ENCODE measurements around the gene ADAP1.

DNA sequence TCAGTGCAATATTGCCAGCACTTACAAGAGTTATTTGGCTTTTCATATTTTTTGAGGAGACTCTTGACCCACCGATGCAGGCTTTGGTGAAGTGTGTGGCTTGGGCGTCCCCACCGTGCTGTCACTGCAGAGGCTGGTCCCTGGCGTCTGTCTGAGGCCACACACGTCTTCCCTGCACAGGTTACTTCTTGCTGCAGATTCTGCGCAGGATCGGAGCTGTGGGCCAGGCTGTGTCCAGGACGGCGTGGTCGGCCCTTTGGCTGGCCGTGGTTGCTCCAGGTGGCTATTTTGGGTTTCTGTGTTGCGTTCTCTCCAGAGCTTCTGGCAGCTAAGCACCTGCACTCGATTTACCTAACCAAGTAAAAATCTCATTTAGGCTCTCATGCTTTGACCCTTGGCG lies 103.3 kb downstream of the ADAP1 start:
- TF ChIP-seq, protein P1, sequence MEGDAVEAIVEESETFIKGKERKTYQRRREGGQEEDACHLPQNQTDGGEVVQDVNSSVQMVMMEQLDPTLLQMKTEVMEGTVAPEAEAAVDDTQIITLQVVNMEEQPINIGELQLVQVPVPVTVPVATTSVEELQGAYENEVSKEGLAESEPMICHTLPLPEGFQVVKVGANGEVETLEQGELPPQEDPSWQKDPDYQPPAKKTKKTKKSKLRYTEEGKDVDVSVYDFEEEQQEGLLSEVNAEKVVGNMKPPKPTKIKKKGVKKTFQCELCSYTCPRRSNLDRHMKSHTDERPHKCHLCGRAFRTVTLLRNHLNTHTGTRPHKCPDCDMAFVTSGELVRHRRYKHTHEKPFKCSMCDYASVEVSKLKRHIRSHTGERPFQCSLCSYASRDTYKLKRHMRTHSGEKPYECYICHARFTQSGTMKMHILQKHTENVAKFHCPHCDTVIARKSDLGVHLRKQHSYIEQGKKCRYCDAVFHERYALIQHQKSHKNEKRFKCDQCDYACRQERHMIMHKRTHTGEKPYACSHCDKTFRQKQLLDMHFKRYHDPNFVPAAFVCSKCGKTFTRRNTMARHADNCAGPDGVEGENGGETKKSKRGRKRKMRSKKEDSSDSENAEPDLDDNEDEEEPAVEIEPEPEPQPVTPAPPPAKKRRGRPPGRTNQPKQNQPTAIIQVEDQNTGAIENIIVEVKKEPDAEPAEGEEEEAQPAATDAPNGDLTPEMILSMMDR (tag by site-specific recombination; IDR thresholded peaks at IDR 0.05): no peak
- no peak for TF ChIP-seq ZBTB48 (tag by site-specific recombination; IDR thresholded peaks at IDR 0.05)
- TF ChIP-seq ZBTB17 (tag by site-specific recombination; IDR thresholded peaks at IDR 0.05): no peak
- no peak for TF ChIP-seq ZNF394 (tag by site-specific recombination; IDR thresholded peaks at IDR 0.05; ENCODE audit: borderline replicate concordance)
- TF ChIP-seq YY1 (tag by site-specific recombination; IDR thresholded peaks at IDR 0.05): no peak
- no peak for TF ChIP-seq KLF9 (tag by site-specific recombination; IDR thresholded peaks at IDR 0.05; ENCODE audit: low read depth)
